IMR-90 (cell line): Measurements from ENCODE around the gene IZUMO4. TPM values are rescaled to one million over a fixed set of nuclear protein-coding genes. Genes with fewer than 3 reads are reported as not detected.
A peak's percentile ranks its signal among the peaks of the same experiment; 100 is the strongest.

ENCODE experiments used
- ATAC-seq: fragments of 200-7000 bp; cut with Tn5 transposase; 2 replicates; pipeline ENCODE4 v1.9.1; 2020; ENCODE audit warnings: low read depth, mild to moderate bottlenecking, moderate library complexity
- BruUV-seq: library from RNA; stranded (reverse); fragments of 400-500 nt; replicated peaks from 2 replicates; lab custom pipeline; 2021; lab: Mats Ljungman, UMichigan
- CTCF ChIA-PET: fragments of 300-600 bp; formaldehyde crosslinking; extraction: SDS; loops from one replicate; lab custom pipeline; 2021; ENCODE audit warnings: antibody characterized with exemption; lab: Yijun Ruan, JAX
- POLR2A ChIA-PET: fragments of 300-600 bp; sonication (Branson Sonifier 250); formaldehyde crosslinking; loops from one replicate; lab custom pipeline; 2022; ENCODE audit warnings: antibody characterized with exemption; ENCODE audit not compliant: unreplicated experiment; lab: Charles Lee
- DNase-seq: peaks from one replicate; pipeline ENCODE4 v3.0.0; 2013
- H2AFZ ChIP-seq: replicated peaks from 2 replicates; pipeline ENCODE3; 2013; ENCODE audit warnings: low read length, mild to moderate bottlenecking; ENCODE audit not compliant: poor library complexity
- H2AK5ac ChIP-seq: 2 replicates; pipeline ENCODE4 v1.6.1; 2013; ENCODE audit warnings: low read depth, low read length, inconsistent platforms
- H2AK9ac ChIP-seq: replicated peaks from 2 replicates; pipeline ENCODE3; 2013; ENCODE audit warnings: mild to moderate bottlenecking, low read depth, low read length, moderate library complexity; ENCODE audit not compliant: poor library complexity
- H2BK120ac ChIP-seq: 2 replicates; pipeline ENCODE4 v1.6.1; 2013; ENCODE audit warnings: low read depth, low read length, inconsistent platforms
- H2BK15ac ChIP-seq: 3 replicates; pipeline ENCODE4 v1.6.1; 2013; ENCODE audit warnings: low read depth, low read length, inconsistent platforms
- H2BK20ac ChIP-seq: 2 replicates; pipeline ENCODE4 v1.6.1; 2013; ENCODE audit warnings: low read depth, mild to moderate bottlenecking, inconsistent platforms, low read length, moderate library complexity
- H2BK5ac ChIP-seq: 2 replicates; pipeline ENCODE4 v1.6.1; 2013; ENCODE audit warnings: mild to moderate bottlenecking, low read depth, low read length, inconsistent platforms; ENCODE audit not compliant: poor library complexity, severe bottlenecking
- H3K14ac ChIP-seq: replicated peaks from 2 replicates; pipeline ENCODE4 v1.6.1; 2013; ENCODE audit warnings: low read depth, low read length, inconsistent platforms
- H3K18ac ChIP-seq: 2 replicates; pipeline ENCODE4 v1.6.1; 2013; ENCODE audit warnings: low read depth, low read length, control low read depth
- H3K23ac ChIP-seq: 2 replicates; pipeline ENCODE4 v1.6.1; 2013; ENCODE audit warnings: low read depth, low read length, inconsistent platforms
- H3K27ac ChIP-seq: 2 replicates; pipeline ENCODE4 v1.5.1; 2013; ENCODE audit warnings: mild to moderate bottlenecking, control low read depth, low read length; ENCODE audit not compliant: insufficient read depth
- H3K27me3 ChIP-seq: 2 replicates; pipeline ENCODE4 v1.6.1; 2013; ENCODE audit warnings: low read length; ENCODE audit not compliant: control insufficient read depth, insufficient read depth
- H3K36me3 ChIP-seq: 2 replicates; pipeline ENCODE4 v1.6.1; 2013; ENCODE audit warnings: low read length, mixed read lengths; ENCODE audit not compliant: control insufficient read depth, insufficient read depth
- H3K4ac ChIP-seq: 2 replicates; pipeline ENCODE4 v1.6.1; 2013; ENCODE audit warnings: low read depth, low read length, inconsistent platforms
- H3K4me1 ChIP-seq: 2 replicates; pipeline ENCODE4 v1.6.1; 2013; ENCODE audit warnings: low read length, mixed read lengths; ENCODE audit not compliant: control insufficient read depth, insufficient read depth
- H3K4me2 ChIP-seq: 2 replicates; pipeline ENCODE4 v1.6.1; 2013; ENCODE audit warnings: low read depth, mild to moderate bottlenecking, control low read depth, low read length, moderate library complexity
- H3K4me3 ChIP-seq: 2 replicates; pipeline ENCODE4 v1.5.1; 2013; ENCODE audit warnings: low read depth, mild to moderate bottlenecking, control low read depth, low read length, moderate library complexity; ENCODE audit not compliant: insufficient read depth
- H3K56ac ChIP-seq: 2 replicates; pipeline ENCODE4 v1.6.1; 2013; ENCODE audit warnings: low read length, inconsistent platforms; ENCODE audit not compliant: insufficient read depth; ENCODE audit errors: extremely low read depth
- H3K79me1 ChIP-seq, 2 experiments: 2 replicates each; pipeline ENCODE4 v1.6.1; 2013; ENCODE audit warnings: low read length in 2 of 2, inconsistent platforms in 1 of 2, low read depth in 1 of 2
- H3K9ac ChIP-seq: 2 replicates; pipeline ENCODE4 v1.6.1; 2013; ENCODE audit warnings: low read depth, low read length, control low read depth
- H3K9me1 ChIP-seq: 2 replicates; pipeline ENCODE4 v1.6.1; 2013; ENCODE audit warnings: low read length, inconsistent platforms; ENCODE audit not compliant: insufficient read depth
- H3K9me3 ChIP-seq: 2 replicates; pipeline ENCODE4 v1.6.1; 2013; ENCODE audit warnings: low read length; ENCODE audit not compliant: control insufficient read depth, insufficient read depth
- H4K20me1 ChIP-seq: 2 replicates; pipeline ENCODE4 v1.6.1; 2013; ENCODE audit warnings: low read length, inconsistent platforms; ENCODE audit not compliant: insufficient read depth
- H4K5ac ChIP-seq: 2 replicates; pipeline ENCODE4 v1.6.1; 2013; ENCODE audit warnings: mild to moderate bottlenecking, low read depth, low read length, control low read depth
- H4K8ac ChIP-seq, 2 experiments: 2 replicates each; pipeline ENCODE4 v1.6.1; 2013; ENCODE audit warnings: low read depth in 2 of 2, low read length in 2 of 2, control low read depth in 1 of 2, inconsistent platforms in 1 of 2
- H4K91ac ChIP-seq: 2 replicates; pipeline ENCODE4 v1.6.1; 2013; ENCODE audit warnings: low read depth, low read length, inconsistent platforms; ENCODE audit not compliant: insufficient read depth
- BHLHE40 ChIP-seq: fragments of 150-350 bp; IDR thresholded peaks from 2 replicates; pipeline ENCODE4 v1.6.1; 2016; ENCODE audit warnings: mild to moderate bottlenecking, low read depth, low read length
- CEBPB ChIP-seq: IDR thresholded peaks from 2 replicates; pipeline ENCODE4 v1.6.1; 2012; ENCODE audit warnings: low read depth, low read length, improper control_type of control experiment
- CHD1 ChIP-seq: IDR thresholded peaks from 2 replicates; pipeline ENCODE4 v1.6.1; 2012; ENCODE audit warnings: low read depth, low read length, improper control_type of control experiment
- ELK1 ChIP-seq: fragments of 150-350 bp; IDR thresholded peaks from 2 replicates; pipeline ENCODE4 v1.6.1; 2016; ENCODE audit warnings: low read depth, mild to moderate bottlenecking, low read length, moderate library complexity, borderline replicate concordance
- FOS ChIP-seq: fragments of 150-350 bp; IDR thresholded peaks from 2 replicates; pipeline ENCODE4 v1.6.1; 2016; ENCODE audit warnings: low read depth, low read length
- MAFK ChIP-seq: IDR thresholded peaks from 2 replicates; pipeline ENCODE4 v1.6.1; 2012; ENCODE audit warnings: low read depth, low read length, improper control_type of control experiment
- MAZ ChIP-seq: IDR thresholded peaks from 2 replicates; pipeline ENCODE4 v1.6.1; 2012; ENCODE audit warnings: low read depth, mild to moderate bottlenecking, low read length, improper control_type of control experiment, moderate library complexity, borderline replicate concordance
- MXI1 ChIP-seq: IDR thresholded peaks from 2 replicates; pipeline ENCODE4 v1.6.1; 2012; ENCODE audit warnings: low read depth, mild to moderate bottlenecking, low read length, moderate library complexity, borderline replicate concordance
- NFE2L2 ChIP-seq: fragments of 150-350 bp; IDR thresholded peaks from 2 replicates; pipeline ENCODE4 v1.6.1; 2016; ENCODE audit warnings: low read depth, mild to moderate bottlenecking, low read length
- POLR2A ChIP-seq: IDR thresholded peaks from 2 replicates; pipeline ENCODE4 v1.6.1; 2012; ENCODE audit warnings: mild to moderate bottlenecking, low read depth, low read length
- RAD21 ChIP-seq: IDR thresholded peaks from 2 replicates; pipeline ENCODE4 v1.6.1; 2012; ENCODE audit warnings: low read length, improper control_type of control experiment
- RCOR1 ChIP-seq: IDR thresholded peaks from 2 replicates; pipeline ENCODE4 v1.6.1; 2012; ENCODE audit warnings: mild to moderate bottlenecking, low read length, improper control_type of control experiment; ENCODE audit not compliant: insufficient replicate concordance
- RFX5 ChIP-seq: IDR thresholded peaks from 2 replicates; pipeline ENCODE4 v1.8.0; 2012; ENCODE audit warnings: low read depth, mild to moderate bottlenecking, low read length, moderate library complexity
- SMC3 ChIP-seq: fragments of 150-350 bp; IDR thresholded peaks from 2 replicates; pipeline ENCODE4 v1.6.1; 2016; ENCODE audit warnings: low read depth, mild to moderate bottlenecking, antibody characterized with exemption, low read length, moderate library complexity
- USF2 ChIP-seq: fragments of 150-350 bp; IDR thresholded peaks from 2 replicates; pipeline ENCODE4 v1.6.1; 2017; ENCODE audit warnings: mild to moderate bottlenecking, antibody characterized with exemption, low read length, low read depth
- WGBS, 2 experiments: methylation state at CpG; one replicate each; pipeline versions ENCODE4 v1.1.5 to v1.1.7; 2013; ENCODE audit warnings: missing lambda C conversion rate in 2 of 2; ENCODE audit not compliant: insufficient read length in 1 of 2; ENCODE audit errors: extremely low coverage in 2 of 2; 5-methylcytosine and 5-hydroxymethylcytosine counted together
- dilution Hi-C: fragments of 300-500 bp; cut with HindIII; formaldehyde crosslinking; loops from one replicate; pipeline ENCODE4 v1.14.3; 2018; ENCODE audit warnings: low sequenced_read_pairs; ENCODE audit not compliant: unreplicated experiment
- in situ Hi-C: fragments of 300-500 bp; cut with MboI; formaldehyde crosslinking; loops from 3 replicates; pipeline ENCODE4 v1.14.3; 2019; ENCODE audit warnings: low sequenced_read_pairs, inconsistent platforms, mixed read lengths
- intact Hi-C: fragments of 100-400 bp; cut with micrococcal nuclease; formaldehyde crosslinking; loops from 2 replicates; pipeline ENCODE4 v1.10.0; 2022
- polyA plus RNA-seq, 3 experiments: library from polyadenylated mRNA; depleted of rRNA; stranded (reverse); fragments of >200 nt; gene quantifications; 2 replicates each; pipeline ENCODE4 v1.2.3, GENCODE V29; 2012; ENCODE audit warnings: low replicate concordance in 1 of 3
- total RNA-seq: library from RNA; depleted of rRNA; stranded (reverse); fragments of >200 nt; gene quantifications from 2 replicates; pipeline ENCODE4 v1.2.3, GENCODE V29; 2012

Gene IZUMO4
- total and polyA plus RNA-seq, 2 of the 4 experiments (the other 2 are of a cell fraction): 0.72 to 2.8 TPM

- DNase-seq (peak; percentile 69), ATAC-seq (peak; percentile 65)
- H3K79me1 ChIP-seq: peaks cover 5 to 31% of the 10 kb centered on the region in 2 experiments; a peak in 3 of 4 replicates
- peaks cover 27% of the 10 kb centered on the region for H3K4me1 ChIP-seq
- H4K5ac ChIP-seq: peak overlapping the region; percentile 83
- intact Hi-C loops (no loop called here), in situ Hi-C loops (no loop called here), dilution Hi-C loops (no loop called here)
- no peaks in the 10 kb centered on the region for H3K27me3 ChIP-seq
- peak overlapping the region; percentile 92 for H4K91ac ChIP-seq
- H3K9ac ChIP-seq: peak overlapping the region; percentile 59
- H2AK5ac ChIP-seq: peak overlapping the region; percentile 93
- no peaks in the 10 kb centered on the region for H4K20me1 ChIP-seq
- peak overlapping the region; percentile 92 for H3K23ac ChIP-seq
- peak overlapping the region; percentile 98 for H3K4ac ChIP-seq
- 0% methylated on average over 39 of the region's 55 CpGs; no CpG with 5 or more reads in 1 of the 2 experiments for WGBS, 2 experiments
- peak overlapping the region; percentile 95 for H3K14ac ChIP-seq
- no peaks in the 10 kb centered on the region for H3K36me3 ChIP-seq
- H3K9me3 ChIP-seq: no peaks in the 10 kb centered on the region
- H4K8ac ChIP-seq: peak overlapping the region; percentile 93 to 98
- ChIA-PET POLR2A (no interaction called here), CTCF (no interaction called here)
- H3K4me3 ChIP-seq: peak overlapping the region; percentile 57
- peak overlapping the region; percentile 80 for H3K4me2 ChIP-seq
- peak overlapping the region; percentile 89; the same call in 1 of the 3 replicates for H2BK15ac ChIP-seq
- H3K27ac ChIP-seq: peak overlapping the region; percentile 93
- H2AFZ ChIP-seq: peak overlapping the region; percentile 99
- peak overlapping the region; percentile 51 for H3K18ac ChIP-seq
- peak overlapping the region; percentile 96 for H2BK120ac ChIP-seq
- peak overlapping the region; percentile 71 for H2BK20ac ChIP-seq
- H3K9me1 ChIP-seq: peaks cover 9% of the 10 kb centered on the region
- H3K56ac ChIP-seq: peak overlapping the region; percentile 74
- peak overlapping the region; percentile 96 for H2BK5ac ChIP-seq
- no TSS peak for BruUV-seq
- H2AK9ac ChIP-seq: peak overlapping the region; percentile 97
- TF ChIP-seq MXI1 (peak; percentile 26; the same call in 1 of the 2 replicates), RCOR1 (no peak), FOS (0 out of 2 replicates have a peak, but pooled peaks have one; percentile 10), SMC3 (no peak), BHLHE40 (peak; percentile 97), CEBPB (no peak), MAZ (no peak; the same call in 1 of the 2 replicates), CHD1 (no peak), RFX5 (no peak), ELK1 (no peak), USF2 (0 out of 2 replicates have a peak, but pooled peaks have one; percentile 13), RAD21 (no peak), POLR2A (peak; percentile 51; the same call in 1 of the 2 replicates), NFE2L2 (no peak), MAFK (no peak)
Measured at GRCh38 chr19:2060884-2061494, 35.7 kb upstream of the IZUMO4 start.
